Activated CD4-positive, alpha-beta T cell treated with anti-CD3 and anti-CD28 coated beads, Interleukin-2, amount 50 U/mL, for 48 hours (primary cell): ENCODE measurements around the gene DAND5.
A peak's percentile ranks its signal among the peaks of the same experiment; 100 is the strongest.
"Not testable (repeated sequence)": the region's sequence is repeated elsewhere in the genome, so short reads cannot be mapped to it uniquely, and the experiment has no call there.

Source experiments
- DNase-seq, 2 experiments: peaks; one replicate each; pipeline ENCODE4 v3.0.0-alpha.2; 2020

DAND5 gene

DNA sequence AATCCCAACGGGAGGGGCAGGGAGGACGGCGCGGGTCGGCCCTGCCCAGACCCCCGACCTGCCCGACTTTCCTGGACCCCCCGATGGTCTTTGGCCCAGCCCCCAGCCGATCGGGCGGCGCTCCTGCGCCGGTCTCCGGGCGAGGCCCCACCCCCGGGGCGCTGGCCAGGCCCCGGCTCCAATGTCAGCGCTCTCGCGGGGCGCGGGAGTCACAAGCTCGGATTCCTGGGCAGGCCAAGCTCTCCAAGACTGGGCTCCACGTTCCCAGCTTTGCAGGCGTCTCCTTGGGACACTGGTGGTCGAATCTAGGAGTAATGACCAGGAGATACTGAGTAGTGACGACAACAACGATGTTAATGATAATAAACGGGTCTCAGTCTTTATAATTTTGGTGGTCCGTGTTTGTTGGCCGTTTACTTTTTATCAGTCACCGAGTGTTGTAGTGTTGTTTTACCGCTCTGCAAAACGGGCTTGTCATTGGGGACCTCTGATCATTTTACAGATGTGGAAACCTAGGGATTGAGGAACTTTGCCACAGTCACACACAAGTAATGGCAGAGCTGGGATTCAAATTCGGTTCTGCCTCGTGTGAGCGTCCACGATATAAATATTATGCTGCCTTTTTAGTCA, 23.2 kb upstream of the DAND5 start:
- peak; percentile 51 to 63 for DNase-seq

GRCh38 chr19:12946731-12947496, 22.5 kb upstream of the DAND5 start:
- no peak for DNase-seq

GRCh38 chr19:12947702-12948611, 21.4 kb upstream of the DAND5 start:
- no peak for DNase-seq

DNA sequence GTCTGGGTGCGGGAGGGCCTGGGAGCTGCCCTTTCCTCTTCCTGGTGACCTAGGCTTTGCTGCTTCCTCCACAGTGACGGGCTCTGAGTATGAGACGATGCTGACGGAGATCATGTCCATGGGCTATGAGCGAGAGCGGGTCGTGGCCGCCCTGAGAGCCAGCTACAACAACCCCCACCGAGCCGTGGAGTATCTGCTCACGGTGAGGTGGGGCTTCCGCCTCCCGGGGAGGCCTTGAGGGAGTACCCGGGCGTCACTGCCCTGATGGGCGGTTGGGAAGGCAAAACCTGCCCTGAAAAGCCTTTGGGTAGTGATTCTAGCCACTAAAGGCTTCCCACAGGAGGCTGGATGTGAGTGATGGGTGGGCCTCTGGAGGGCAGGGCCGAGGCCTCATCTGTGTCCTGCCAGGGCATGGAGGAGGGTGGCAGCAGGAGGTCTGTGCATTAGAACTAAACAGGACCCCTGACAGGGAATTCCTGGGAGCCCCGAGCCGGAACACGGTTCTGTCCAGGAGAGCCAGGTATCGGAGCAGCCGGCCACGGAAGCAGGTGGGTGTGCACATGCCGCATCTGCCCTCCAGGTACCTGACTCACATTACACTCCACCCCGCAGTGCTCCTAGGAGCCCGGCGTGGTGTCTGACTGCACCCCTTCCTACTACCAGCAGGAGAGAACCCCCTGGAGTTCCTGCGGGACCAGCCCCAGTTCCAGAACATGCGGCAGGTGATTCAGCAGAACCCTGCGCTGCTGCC, 20.6 kb upstream of the DAND5 start:
- DNase-seq = no peak

- no peak for DNase-seq
Measured at GRCh38 chr19:12949363-12950283, 19.8 kb upstream of the DAND5 start.

GRCh38 chr19:12952050-12952449, 17.3 kb upstream of the DAND5 start:
- DNase-seq = not testable (repeated sequence)

GRCh38 chr19:12952488-12953137, 16.8 kb upstream of the DAND5 start:
- DNase-seq = no peak

DNA sequence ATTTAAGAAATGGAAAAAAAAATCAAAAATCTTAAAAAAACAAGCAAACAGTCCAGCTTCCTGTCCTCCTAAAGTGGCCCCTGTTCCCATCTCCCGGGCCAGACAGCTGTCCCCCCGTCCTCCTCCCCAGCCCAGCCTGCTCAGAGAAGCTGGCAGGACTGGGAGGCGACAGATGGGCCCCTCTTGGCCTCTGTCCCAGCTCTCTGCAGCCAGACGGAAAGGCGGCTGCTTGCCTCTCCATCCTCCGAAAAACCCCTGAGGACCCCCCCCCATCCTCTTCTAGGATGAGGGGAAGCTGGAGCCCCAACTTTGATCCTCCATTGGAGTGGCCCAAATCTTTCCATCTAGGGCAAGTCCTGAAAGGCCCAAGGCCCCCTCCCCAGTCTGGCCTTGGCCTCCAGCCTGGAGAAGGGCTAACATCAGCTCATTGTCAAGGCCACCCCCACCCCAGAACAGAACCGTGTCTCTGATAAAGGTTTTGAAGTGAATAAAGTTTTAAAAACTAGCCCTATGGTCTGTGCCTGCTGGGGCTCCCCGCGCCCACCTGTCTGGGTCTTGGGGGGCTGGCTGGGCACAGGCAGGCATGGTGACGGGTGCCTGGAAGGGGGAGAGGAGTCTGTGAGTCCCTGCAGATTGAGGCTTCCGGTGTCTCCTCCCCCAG, 16.1 kb upstream of the DAND5 start:
- DNase-seq = no peak

- no peak for DNase-seq
Measured at GRCh38 chr19:12953799-12954611, 15.4 kb upstream of the DAND5 start.

DNA sequence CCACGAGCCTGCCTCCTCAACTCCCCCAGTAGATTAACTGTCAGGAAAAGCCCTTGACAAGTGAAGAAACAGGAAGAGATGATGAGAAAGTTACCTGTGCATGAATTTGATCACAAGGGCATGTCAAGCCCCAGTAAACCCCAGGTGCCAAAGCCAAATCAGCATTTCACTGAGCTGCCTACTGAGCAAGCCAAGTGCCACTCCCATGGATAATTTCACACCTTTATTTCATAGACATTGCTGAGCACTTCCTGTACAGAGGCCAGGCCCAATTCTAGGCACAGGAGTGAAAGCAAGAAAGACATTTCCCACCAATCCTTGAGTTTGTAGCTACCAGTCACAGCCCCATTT, 14.8 kb upstream of the DAND5 start:
- no peak for DNase-seq

DNA sequence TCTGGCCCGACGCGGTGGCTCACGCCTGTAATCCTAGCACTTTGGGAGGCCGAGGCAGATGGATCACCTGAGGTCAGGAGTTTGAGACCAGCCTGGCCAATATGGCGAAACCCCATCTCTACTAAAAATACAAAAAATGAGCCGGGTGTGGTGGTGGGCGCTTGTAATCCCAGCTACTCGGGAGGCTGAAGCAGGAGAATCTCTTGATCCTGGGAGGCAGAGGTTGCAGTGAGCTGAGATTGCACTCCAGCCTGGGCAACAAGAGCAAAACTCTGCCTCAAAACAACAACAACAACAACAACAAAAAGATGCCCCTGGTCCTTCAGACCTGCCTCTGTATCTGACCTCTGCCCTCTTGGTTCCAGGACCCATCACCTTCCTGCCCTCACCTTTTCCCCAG, 13.8 kb upstream of the DAND5 start:
- not testable (repeated sequence) for DNase-seq

- DNase-seq = no peak
Measured at GRCh38 chr19:12955996-12956395, 13.4 kb upstream of the DAND5 start.

DNA sequence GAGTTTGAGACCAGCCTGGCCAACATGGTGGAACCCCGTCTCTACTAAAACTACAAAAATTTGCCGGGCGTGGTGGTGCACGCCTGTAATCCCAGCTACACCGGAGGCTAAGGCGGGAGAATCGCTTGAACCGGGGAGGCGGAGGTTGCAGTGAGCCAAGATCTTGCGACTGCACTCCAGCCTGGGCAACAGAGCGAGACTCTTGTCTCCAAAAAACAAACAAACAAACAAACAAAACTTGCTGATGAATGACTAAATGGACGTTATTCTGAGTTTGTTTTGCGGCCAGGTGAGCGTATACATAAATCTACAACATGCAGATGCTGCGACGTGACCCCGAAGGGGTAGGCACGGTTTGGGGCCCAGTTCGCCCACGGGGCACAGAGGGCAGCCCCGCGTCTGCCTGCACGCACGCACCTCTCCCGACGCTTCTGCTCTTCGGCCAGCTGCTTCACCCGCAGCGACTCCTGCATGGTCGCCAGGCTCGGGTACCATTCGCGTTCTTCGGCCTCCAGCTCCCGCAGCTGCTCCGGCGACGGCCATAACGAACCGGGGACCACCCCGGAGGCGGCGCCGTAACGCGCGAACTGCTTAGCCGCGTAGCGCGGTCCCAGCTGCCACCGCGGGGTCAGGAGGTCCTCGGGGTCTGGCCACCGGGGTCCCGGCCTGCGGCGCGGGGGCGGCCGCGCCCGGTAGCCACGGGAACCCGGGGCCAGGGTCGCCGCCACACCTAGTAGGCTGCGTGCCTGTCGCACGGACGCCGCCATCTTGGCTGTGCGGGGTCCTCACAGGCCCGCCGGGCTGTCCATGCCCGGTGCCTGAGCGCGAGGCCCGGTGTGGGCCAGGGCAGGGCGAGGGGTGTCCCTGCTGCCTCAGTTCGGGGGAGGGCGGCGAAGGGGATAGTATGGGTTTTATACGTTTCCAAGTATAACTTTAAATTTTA, 12.7 kb upstream of the DAND5 start, which contains the start of gene GADD45GIP1:
Gene GADD45GIP1, minus strand, starts transcription at position 778 of the 943 bp plus-strand sequence. Its CDS starts 11 bp downstream, at position 767.
- DNase-seq = peak; percentile 87 to 89

- not testable (repeated sequence) for DNase-seq
Measured at GRCh38 chr19:12957389-12957952, 11.9 kb upstream of the DAND5 start.

DNA sequence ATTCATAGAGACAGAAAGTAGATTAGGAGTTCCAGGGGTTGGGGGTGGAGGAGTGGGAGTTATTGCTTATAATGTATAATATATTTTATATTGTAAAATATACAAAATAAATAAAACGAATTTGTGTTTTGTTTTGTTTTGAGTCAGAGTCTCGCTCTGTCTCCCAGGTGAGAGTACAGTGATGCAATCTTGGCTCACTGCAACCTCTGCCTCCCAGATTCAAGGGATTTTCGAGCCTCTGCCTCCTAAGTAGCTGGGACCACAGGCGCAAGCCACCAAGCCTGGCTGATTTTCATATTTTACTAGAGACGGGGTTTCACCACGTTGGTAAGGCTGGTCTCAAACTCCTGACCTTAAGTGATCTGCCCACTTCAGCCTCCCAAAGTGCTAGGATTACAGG, 9.9 kb upstream of the DAND5 start:
- no peak for DNase-seq

GRCh38 chr19:12965017-12965811, 4.2 kb upstream of the DAND5 start:
- peak; percentile 92 to 94 for DNase-seq

GRCh38 chr19:12965812-12966135, 3.6 kb upstream of the DAND5 start:
- DNase-seq = no peak
